AML-193 (cell line): ENCODE data around the gene SPATS2.
A peak's percentile ranks its signal among the peaks of the same experiment; 100 is the strongest.
"Not testable (repeated sequence)": the region's sequence is repeated elsewhere in the genome, so short reads cannot be mapped to it uniquely, and the experiment has no call there.

ENCODE experiments used
- DNase-seq, 2 experiments: peaks; one replicate each; lab custom pipeline; 2025; lab: John Stamatoyannopoulos, UW

SPATS2 gene

GRCh38 chr12:49465132-49465531 lies 97.9 kb downstream of the SPATS2 start:
- no peak for DNase-seq

GRCh38 chr12:49470986-49471385 lies 103.7 kb downstream of the SPATS2 start:
- no peak for DNase-seq

GRCh38 chr12:49471557-49471956 lies 104.3 kb downstream of the SPATS2 start:
- no peak for DNase-seq

GRCh38 chr12:49476091-49476490 lies 108.8 kb downstream of the SPATS2 start:
- no peak for DNase-seq

- no peak for DNase-seq
Measured at GRCh38 chr12:49478949-49479664, 111.8 kb downstream of the SPATS2 start.

- DNase-seq, result peak in 1 of 2 experiments; percentile 22
Measured at GRCh38 chr12:49482095-49483051, 115.1 kb downstream of the SPATS2 start.

GRCh38 chr12:49483619-49484018 lies 116.4 kb downstream of the SPATS2 start:
- DNase-seq, result no peak

GRCh38 chr12:49487605-49488004 lies 120.3 kb downstream of the SPATS2 start:
- no peak for DNase-seq

GRCh38 chr12:49489154-49489553 lies 121.9 kb downstream of the SPATS2 start:
- DNase-seq, result no peak

GRCh38 chr12:49489720-49490119 lies 122.5 kb downstream of the SPATS2 start:
- DNase-seq, result no peak

- DNase-seq, result no peak
Measured at GRCh38 chr12:49491823-49492222, 124.6 kb downstream of the SPATS2 start.

GRCh38 chr12:49493900-49494299 lies 126.6 kb downstream of the SPATS2 start:
- no peak for DNase-seq

GRCh38 chr12:49496417-49497360 lies 129.4 kb downstream of the SPATS2 start:
- DNase-seq, result no peak

- DNase-seq, result no peak
Measured at GRCh38 chr12:49501895-49502294, 134.6 kb downstream of the SPATS2 start.

GRCh38 chr12:49502590-49502989 lies 135.3 kb downstream of the SPATS2 start:
- no peak for DNase-seq

GRCh38 chr12:49503674-49504180 lies 136.5 kb downstream of the SPATS2 start:
- DNase-seq, result no peak

GRCh38 chr12:49505672-49506071 lies 138.4 kb downstream of the SPATS2 start:
- no peak for DNase-seq

GRCh38 chr12:49507139-49507538 lies 139.9 kb downstream of the SPATS2 start:
- DNase-seq, result no peak

- not testable (repeated sequence) for DNase-seq
Measured at GRCh38 chr12:49509681-49510080, 142.4 kb downstream of the SPATS2 start.

- DNase-seq, result no peak
Measured at GRCh38 chr12:49511410-49511809, 144.1 kb downstream of the SPATS2 start.

GRCh38 chr12:49512546-49512945 lies 145.3 kb downstream of the SPATS2 start:
- DNase-seq, result no peak

GRCh38 chr12:49515266-49515665 lies 148.0 kb downstream of the SPATS2 start:
- DNase-seq, result no peak
